Endothelial cell of umbilical vein (primary cell): ENCODE data around the gene SH3PXD2B. TPM values are rescaled to one million over a fixed set of nuclear protein-coding genes. Genes with fewer than 3 reads are reported as not detected.
"Not testable (repeated sequence)": the region's sequence is repeated elsewhere in the genome, so short reads cannot be mapped to it uniquely, and the experiment has no call there.

Source experiments
- BruUV-seq: library from RNA; stranded (reverse); fragments of 400-500 nt; replicated peaks from 2 replicates; lab custom pipeline; 2021; lab: Mats Ljungman, UMichigan
- CTCF ChIA-PET: fragments of 300-600, 350-600 bp; sonication (Branson Sonifier 250); formaldehyde crosslinking; loops from one replicate; lab custom pipeline; 2021; ENCODE audit warnings: antibody characterized with exemption, inconsistent platforms; lab: Charles Lee
- POLR2A ChIA-PET: fragments of 300-600, 350-600 bp; sonication (Branson Sonifier 250); formaldehyde crosslinking; loops from one replicate; lab custom pipeline; 2021; ENCODE audit warnings: antibody characterized with exemption, inconsistent platforms; lab: Charles Lee
- DNase-seq: peaks from one replicate; pipeline ENCODE4 v3.0.0-alpha.2; 2011; ENCODE audit warnings: low read depth, low spot score
- FAIRE-seq: peaks from 2 replicates; lab custom pipeline; 2011; peaks lifted over from hg19 to GRCh38; lab: Jason Lieb, UNC
- H2AFZ ChIP-seq: 2 replicates; pipeline ENCODE4 v1.6.0; 2012; ENCODE audit warnings: low read depth, low read length, control low read depth, inconsistent platforms
- H3K27ac ChIP-seq: 2 replicates; pipeline ENCODE4 v1.5.1; 2011; ENCODE audit warnings: low read depth, mild to moderate bottlenecking, control low read depth, low read length, moderate library complexity; ENCODE audit not compliant: insufficient read depth
- H3K27me3 ChIP-seq, 2 experiments: 2 replicates each; pipeline versions ENCODE4 v1.6.0 to v1.6.1; 2011; ENCODE audit warnings: low read length in 2 of 2, mixed read lengths in 1 of 2; ENCODE audit not compliant: control insufficient read depth in 2 of 2, insufficient read depth in 2 of 2
- H3K36me3 ChIP-seq, 2 experiments: 2 replicates in 1 of 2; 3 replicates in 1 of 2; pipeline ENCODE4 v1.5.1; 2011; ENCODE audit warnings: low read length in 2 of 2, mild to moderate bottlenecking in 1 of 2, moderate library complexity in 1 of 2; ENCODE audit not compliant: control insufficient read depth in 2 of 2, insufficient read depth in 2 of 2; ENCODE audit errors: extremely low read depth in 1 of 2
- H3K4me1 ChIP-seq: 3 replicates; pipeline ENCODE4 v1.5.1; 2011; ENCODE audit warnings: mild to moderate bottlenecking, low read length; ENCODE audit not compliant: control insufficient read depth, insufficient read depth; ENCODE audit errors: extremely low read depth
- H3K4me2 ChIP-seq: 2 replicates; pipeline ENCODE4 v1.6.1; 2011; ENCODE audit warnings: low read length, control low read depth, mixed read lengths; ENCODE audit not compliant: insufficient read depth
- H3K4me3 ChIP-seq, 3 experiments: fragments of 200-600 bp in 1 of 3; sonication (generic), shearing (Covaris generic) in 1 of 3; replicated peaks in 1 of 3; 2 replicates each; pipeline ENCODE4 v1.5.1; 2011 to 2016; ENCODE audit warnings: control low read depth in 3 of 3, low read length in 3 of 3, mild to moderate bottlenecking in 2 of 3, inconsistent platforms in 1 of 3, low read depth in 1 of 3, moderate library complexity in 1 of 3; ENCODE audit not compliant: insufficient read depth in 1 of 3
- H3K79me2 ChIP-seq: 2 replicates; pipeline ENCODE4 v1.6.0; 2012; ENCODE audit warnings: low read length, inconsistent platforms; ENCODE audit not compliant: control insufficient read depth, insufficient read depth
- H3K9ac ChIP-seq: replicated peaks from 2 replicates; pipeline ENCODE3; 2011; ENCODE audit warnings: low read length, control low read depth; ENCODE audit not compliant: insufficient read depth; ENCODE audit errors: extremely low read depth
- H3K9me1 ChIP-seq: replicated peaks from 3 replicates; pipeline ENCODE4 v1.6.0; 2011; ENCODE audit warnings: mild to moderate bottlenecking, low read length; ENCODE audit not compliant: control insufficient read depth, insufficient read depth; ENCODE audit errors: extremely low read depth
- H3K9me3 ChIP-seq: replicated peaks from 2 replicates; pipeline ENCODE4 v1.5.1; 2012; ENCODE audit warnings: low read length, inconsistent platforms; ENCODE audit not compliant: control insufficient read depth, insufficient read depth
- H4K20me1 ChIP-seq: replicated peaks from 2 replicates; pipeline ENCODE3; 2011; ENCODE audit warnings: mild to moderate bottlenecking, low read length; ENCODE audit not compliant: control insufficient read depth, insufficient read depth; ENCODE audit errors: extremely low read depth
- EZH2 ChIP-seq: IDR thresholded peaks from 2 replicates; pipeline ENCODE4 v1.6.1; 2012; ENCODE audit warnings: borderline replicate concordance, low read depth, mild to moderate bottlenecking, moderate library complexity, low read length, inconsistent platforms; ENCODE audit not compliant: severe bottlenecking
- GATA2 ChIP-seq: IDR thresholded peaks from 2 replicates; pipeline ENCODE4 v1.7.0; 2011; ENCODE audit warnings: low read depth, mild to moderate bottlenecking, moderate library complexity, mixed read lengths, low read length; ENCODE audit not compliant: insufficient read length, insufficient read depth
- JUN ChIP-seq: IDR thresholded peaks from 2 replicates; pipeline ENCODE4 v1.6.1; 2011; ENCODE audit warnings: borderline replicate concordance, low read depth; ENCODE audit not compliant: insufficient read length, insufficient read depth
- POLR2A ChIP-seq: IDR thresholded peaks from 2 replicates; pipeline ENCODE4 v1.6.1; 2012; ENCODE audit warnings: low read depth, mild to moderate bottlenecking, control low read depth, low read length
- POLR2AphosphoS5 ChIP-seq: IDR thresholded peaks from 2 replicates; pipeline ENCODE4 v1.6.1; 2012; ENCODE audit warnings: low read depth, mild to moderate bottlenecking, control low read depth, low read length, moderate library complexity; ENCODE audit not compliant: insufficient read depth
- dilution Hi-C: fragments of 300-500 bp; cut with MboI; formaldehyde crosslinking; loops from one replicate; pipeline ENCODE4 v1.15.0; 2019; ENCODE audit warnings: low sequenced_read_pairs; ENCODE audit not compliant: extremely low pct_ligation_motif_present
- intact Hi-C: fragments of 100-400 bp; cut with micrococcal nuclease; formaldehyde crosslinking; loops from one replicate; pipeline ENCODE4 v1.10.0; 2022
- polyA plus RNA-seq, 4 experiments: library from polyadenylated mRNA; depleted of rRNA in 3 of 4; stranded (reverse) in 3 of 4; unstranded in 1 of 4; fragments of >200 nt; gene quantifications; 2 replicates each; pipeline versions ENCODE4 v1.2.1 to v1.2.3, GENCODE V29; 2011 to 2012; ENCODE audit warnings: missing spikeins in 1 of 4
- total RNA-seq: library from RNA; stranded (reverse); gene quantifications from 2 replicates; pipeline ENCODE4 v1.2.3, GENCODE V29; 2021
- TF ChIP-seq, protein P1 (sequence below): IDR thresholded peaks from 2 replicates; pipeline ENCODE4 v1.6.1; 2011; ENCODE audit not compliant: insufficient read depth, insufficient read length

Gene SH3PXD2B
- total and polyA plus RNA-seq, 2 donors (not counting 3 experiments of a cell fraction or from before 2014, with no cell fraction given), result 23.5 to 66.3 TPM

DNA sequence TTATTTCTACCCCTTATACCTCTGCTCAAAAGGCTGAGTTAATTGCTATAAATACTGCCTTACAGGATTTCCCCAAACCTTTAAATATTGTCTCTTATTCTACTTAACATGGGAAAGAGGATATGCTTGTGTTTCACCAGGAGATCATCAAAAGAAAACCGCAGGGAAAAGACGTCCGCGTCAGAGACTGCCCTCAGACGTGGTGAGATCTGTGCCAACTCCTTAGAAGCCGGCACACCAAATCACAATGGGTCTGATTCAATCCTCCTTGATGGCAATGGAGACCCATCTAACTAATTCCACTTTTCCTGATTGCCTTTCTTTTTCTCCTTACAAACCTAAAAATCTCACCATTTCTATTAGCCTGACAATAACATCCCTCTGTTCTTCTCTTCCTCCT, 55.0 kb downstream of the SH3PXD2B start:
- CTCF ChIA-PET, result interaction anchor here (1.3 kb wide), 1 partner anchor 47 kb away, joined by 3 read pairs; no protein-coding TSS in a partner anchor
- no peak overlapping the region for H3K9ac ChIP-seq
- no peaks in the 10 kb centered on the region for H3K9me1 ChIP-seq
- no peaks in the 10 kb centered on the region for H3K9me3 ChIP-seq
- FAIRE-seq (no peak), DNase-seq (no peak)
- no peak overlapping the region for H3K27ac ChIP-seq
- no TSS peak for BruUV-seq
- no peak overlapping the region for H3K4me2 ChIP-seq
- POLR2A ChIA-PET, result no interaction called here
- TF ChIP-seq EZH2, result no peak
- no peak for TF ChIP-seq GATA2
- no peak for TF ChIP-seq POLR2AphosphoS5
- no peak for TF ChIP-seq JUN
- TF ChIP-seq POLR2A, result no peak
- TF ChIP-seq, protein P1, sequence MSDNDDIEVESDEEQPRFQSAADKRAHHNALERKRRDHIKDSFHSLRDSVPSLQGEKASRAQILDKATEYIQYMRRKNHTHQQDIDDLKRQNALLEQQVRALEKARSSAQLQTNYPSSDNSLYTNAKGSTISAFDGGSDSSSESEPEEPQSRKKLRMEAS, result no peak
- no peaks in the 10 kb centered on the region for H3K27me3 ChIP-seq
- H2AFZ ChIP-seq, result no peak overlapping the region
- no peak overlapping the region for H3K4me3 ChIP-seq
- H3K79me2 ChIP-seq, result peaks cover 4% of the 10 kb centered on the region
- peaks cover 7 to 9% of the 10 kb centered on the region in 2 experiments for H3K36me3 ChIP-seq
- dilution Hi-C loops, result no loop called here
- H4K20me1 ChIP-seq, result no peaks in the 10 kb centered on the region
- intact Hi-C loops, result loop anchor here (5.0 kb wide), 1 partner anchor 43 kb away; no protein-coding TSS in a partner anchor
- peaks cover 15% of the 10 kb centered on the region for H3K4me1 ChIP-seq

DNA sequence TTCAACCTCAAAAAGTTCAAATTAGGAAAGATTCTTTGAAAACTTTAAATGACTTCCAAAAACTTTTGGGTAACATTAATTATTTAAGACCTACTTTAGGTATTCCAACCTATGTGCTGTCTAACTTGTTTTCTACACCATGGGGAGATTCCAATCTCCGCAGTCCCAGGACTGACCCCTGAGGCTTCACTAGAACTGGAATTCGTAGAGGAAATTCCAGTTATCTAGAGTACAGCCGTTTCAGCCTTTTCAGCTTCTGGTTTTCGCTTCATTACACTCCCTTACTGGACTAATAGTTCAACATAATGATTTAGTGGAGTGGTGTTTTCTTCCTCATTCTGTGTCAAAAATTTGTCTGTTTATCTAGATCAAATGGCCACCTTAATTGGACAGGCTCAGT, 55.7 kb downstream of the SH3PXD2B start:
- H3K79me2 ChIP-seq, H2AFZ ChIP-seq, POLR2A ChIA-PET, H3K27me3 ChIP-seq, H4K20me1 ChIP-seq, FAIRE-seq, H3K9me1 ChIP-seq, dilution Hi-C loops, H3K4me2 ChIP-seq, DNase-seq, H3K27ac ChIP-seq, H3K9me3 ChIP-seq, BruUV-seq, H3K9ac ChIP-seq, H3K4me3 ChIP-seq: not testable (repeated sequence)
- peaks cover 10 to 14% of the 10 kb centered on the region in 2 experiments for H3K36me3 ChIP-seq
- peaks cover 15% of the 10 kb centered on the region for H3K4me1 ChIP-seq
- intact Hi-C loops, result loop anchor here (5.0 kb wide), 1 partner anchor 44 kb away; no protein-coding TSS in a partner anchor
- CTCF ChIA-PET, result interaction anchor here (1.3 kb wide), 1 partner anchor 47 kb away, joined by 3 read pairs; no protein-coding TSS in a partner anchor

DNA sequence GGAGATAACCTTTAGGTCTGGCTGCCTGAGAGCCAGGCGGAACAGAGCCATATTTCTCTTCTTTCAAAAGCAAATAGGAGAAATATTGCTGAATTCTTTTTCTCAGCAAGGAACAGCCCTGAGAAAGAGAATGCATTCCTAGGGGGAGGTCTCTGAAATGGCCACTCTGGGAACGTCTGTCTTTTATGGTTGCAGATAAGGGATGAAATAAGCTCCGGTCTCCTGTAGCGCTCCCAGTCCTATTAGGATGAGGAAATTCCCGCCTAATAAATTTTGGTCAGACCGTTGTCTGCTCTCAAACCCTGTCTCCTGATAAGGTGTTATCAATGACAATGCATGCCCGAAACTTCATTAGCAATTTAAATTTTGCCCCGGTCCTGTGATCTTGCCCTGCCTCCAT, 57.3 kb downstream of the SH3PXD2B start:
- dilution Hi-C loops, H3K9me1 ChIP-seq, POLR2A ChIA-PET, H3K4me3 ChIP-seq, H3K27ac ChIP-seq, BruUV-seq, H3K9ac ChIP-seq, H3K79me2 ChIP-seq, H3K9me3 ChIP-seq, CTCF ChIA-PET, DNase-seq, FAIRE-seq, H4K20me1 ChIP-seq, H3K4me2 ChIP-seq, H3K27me3 ChIP-seq, H2AFZ ChIP-seq: not testable (repeated sequence)
- peaks cover 15% of the 10 kb centered on the region for H3K4me1 ChIP-seq
- peaks cover 10 to 12% of the 10 kb centered on the region in 2 experiments for H3K36me3 ChIP-seq
- intact Hi-C loops, result loop anchor here (5.0 kb wide), 1 partner anchor 45 kb away; no protein-coding TSS in a partner anchor
